Measurements from ENCODE around the gene HHIPL1.

DNA sequence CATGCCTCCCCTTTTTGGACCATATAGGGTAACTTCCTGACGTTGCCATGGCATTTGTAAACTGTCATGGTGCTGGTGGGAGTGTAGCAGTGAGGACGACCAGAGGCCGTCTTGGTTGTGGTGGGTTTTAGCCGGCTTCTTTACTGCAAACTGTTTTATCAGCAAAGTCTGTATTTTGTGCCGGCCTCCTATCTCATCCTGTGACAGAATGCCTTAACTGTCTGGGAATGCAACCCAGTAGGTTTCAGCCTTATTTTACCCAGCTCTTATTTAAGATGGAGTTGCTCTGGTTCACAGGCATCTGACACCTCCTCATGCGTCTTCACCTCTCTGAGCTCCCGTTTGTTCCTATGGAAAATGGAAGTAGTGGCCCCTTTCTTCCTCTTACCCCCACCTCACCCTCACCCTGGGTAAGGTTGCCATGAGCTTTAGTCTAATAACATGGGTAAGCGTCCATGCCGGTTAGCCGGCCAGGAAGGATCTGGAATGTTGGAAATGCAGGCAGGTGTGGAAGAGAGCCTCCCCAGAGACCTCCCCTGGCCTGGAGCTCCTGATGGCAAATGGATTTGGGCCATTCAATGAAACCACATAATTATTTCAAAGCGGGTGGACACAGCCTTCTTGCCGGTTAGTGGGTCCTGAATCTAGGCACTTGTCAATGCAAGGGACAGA is 18.6 kb downstream of the HHIPL1 start:
- no peak for TF ChIP-seq POLR2A (IDR thresholded peaks at IDR 0.05)
- TF ChIP-seq, protein P1, sequence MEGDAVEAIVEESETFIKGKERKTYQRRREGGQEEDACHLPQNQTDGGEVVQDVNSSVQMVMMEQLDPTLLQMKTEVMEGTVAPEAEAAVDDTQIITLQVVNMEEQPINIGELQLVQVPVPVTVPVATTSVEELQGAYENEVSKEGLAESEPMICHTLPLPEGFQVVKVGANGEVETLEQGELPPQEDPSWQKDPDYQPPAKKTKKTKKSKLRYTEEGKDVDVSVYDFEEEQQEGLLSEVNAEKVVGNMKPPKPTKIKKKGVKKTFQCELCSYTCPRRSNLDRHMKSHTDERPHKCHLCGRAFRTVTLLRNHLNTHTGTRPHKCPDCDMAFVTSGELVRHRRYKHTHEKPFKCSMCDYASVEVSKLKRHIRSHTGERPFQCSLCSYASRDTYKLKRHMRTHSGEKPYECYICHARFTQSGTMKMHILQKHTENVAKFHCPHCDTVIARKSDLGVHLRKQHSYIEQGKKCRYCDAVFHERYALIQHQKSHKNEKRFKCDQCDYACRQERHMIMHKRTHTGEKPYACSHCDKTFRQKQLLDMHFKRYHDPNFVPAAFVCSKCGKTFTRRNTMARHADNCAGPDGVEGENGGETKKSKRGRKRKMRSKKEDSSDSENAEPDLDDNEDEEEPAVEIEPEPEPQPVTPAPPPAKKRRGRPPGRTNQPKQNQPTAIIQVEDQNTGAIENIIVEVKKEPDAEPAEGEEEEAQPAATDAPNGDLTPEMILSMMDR (IDR thresholded peaks at IDR 0.05 in 8 of 11, conservative IDR thresholded peaks at IDR 0.05 in 3 of 11), result no peak

Measured in spleen (tissue), 7 donors.